Measurements from ENCODE around the gene TBX3.

The TBX3 gene

GRCh38 chr12:114696443-114697242 lies 12.7 kb upstream of the TBX3 start:
- DNase-seq: no peak

GRCh38 chr12:114695305-114695592 lies 11.3 kb upstream of the TBX3 start:
- no peak for DNase-seq

GRCh38 chr12:114694436-114695304 lies 10.7 kb upstream of the TBX3 start:
- peak; percentile 45 for DNase-seq

GRCh38 chr12:114693532-114693931 lies 9.6 kb upstream of the TBX3 start:
- no peak for DNase-seq

GRCh38 chr12:114693059-114693531 lies 9.1 kb upstream of the TBX3 start:
- no peak for DNase-seq

GRCh38 chr12:114692186-114693058 lies 8.4 kb upstream of the TBX3 start:
- peak; percentile 68 for DNase-seq

GRCh38 chr12:114691763-114692185 lies 7.8 kb upstream of the TBX3 start:
- DNase-seq: no peak

- DNase-seq: peak; percentile 57
Observed at GRCh38 chr12:114691196-114691595, 7.2 kb upstream of the TBX3 start.

GRCh38 chr12:114690267-114691135 lies 6.5 kb upstream of the TBX3 start:
- no peak for DNase-seq

- DNase-seq: no peak
Observed at GRCh38 chr12:114689075-114689994, 5.4 kb upstream of the TBX3 start.

GRCh38 chr12:114688256-114688845 lies 4.4 kb upstream of the TBX3 start:
- DNase-seq: no peak

- no peak for DNase-seq
Observed at GRCh38 chr12:114687802-114688201, 3.8 kb upstream of the TBX3 start.

- no peak for DNase-seq
Observed at GRCh38 chr12:114686773-114687500, 3.0 kb upstream of the TBX3 start.

GRCh38 chr12:114686426-114686772 lies 2.4 kb upstream of the TBX3 start:
- no peak for DNase-seq

GRCh38 chr12:114685869-114686268 lies 1.9 kb upstream of the TBX3 start:
- peak; percentile 81 for DNase-seq

- peak; percentile 62 for DNase-seq
Observed at GRCh38 chr12:114685320-114685781, 1.4 kb upstream of the TBX3 start.

GRCh38 chr12:114684870-114685273 lies 897 bp upstream of the TBX3 start:
- no peak for DNase-seq

GRCh38 chr12:114683709-114684097 lies 272 bp downstream of the TBX3 start:
- no peak for DNase-seq

GRCh38 chr12:114682785-114683708 lies 928 bp downstream of the TBX3 start:
- DNase-seq: no peak
